NCI-H510A (cell line): ENCODE data around the gene OR2F2.

Experiments
- DNase-seq: peaks from one replicate; lab custom pipeline; 2025; lab: John Stamatoyannopoulos, UW

The OR2F2 gene

DNA sequence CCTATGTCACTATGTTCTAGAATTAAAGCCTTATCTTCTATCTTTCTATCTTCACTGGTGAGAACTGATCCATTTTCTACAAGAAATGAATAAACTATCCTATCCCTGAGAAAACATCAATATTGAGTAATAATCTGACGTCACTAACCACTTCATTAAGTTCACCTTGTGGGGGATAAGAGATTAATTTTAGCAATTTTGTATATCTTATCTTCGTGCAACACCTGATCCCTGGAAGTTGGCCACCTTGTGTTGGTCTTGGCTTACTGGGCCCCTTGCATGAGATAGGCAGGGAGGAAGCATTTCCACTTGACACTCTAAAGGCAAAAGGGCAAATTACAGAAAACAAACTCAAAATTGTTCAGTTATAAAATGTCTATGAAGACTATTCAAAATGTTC is 45.0 kb downstream of the OR2F2 start:
- no peak for DNase-seq

DNA sequence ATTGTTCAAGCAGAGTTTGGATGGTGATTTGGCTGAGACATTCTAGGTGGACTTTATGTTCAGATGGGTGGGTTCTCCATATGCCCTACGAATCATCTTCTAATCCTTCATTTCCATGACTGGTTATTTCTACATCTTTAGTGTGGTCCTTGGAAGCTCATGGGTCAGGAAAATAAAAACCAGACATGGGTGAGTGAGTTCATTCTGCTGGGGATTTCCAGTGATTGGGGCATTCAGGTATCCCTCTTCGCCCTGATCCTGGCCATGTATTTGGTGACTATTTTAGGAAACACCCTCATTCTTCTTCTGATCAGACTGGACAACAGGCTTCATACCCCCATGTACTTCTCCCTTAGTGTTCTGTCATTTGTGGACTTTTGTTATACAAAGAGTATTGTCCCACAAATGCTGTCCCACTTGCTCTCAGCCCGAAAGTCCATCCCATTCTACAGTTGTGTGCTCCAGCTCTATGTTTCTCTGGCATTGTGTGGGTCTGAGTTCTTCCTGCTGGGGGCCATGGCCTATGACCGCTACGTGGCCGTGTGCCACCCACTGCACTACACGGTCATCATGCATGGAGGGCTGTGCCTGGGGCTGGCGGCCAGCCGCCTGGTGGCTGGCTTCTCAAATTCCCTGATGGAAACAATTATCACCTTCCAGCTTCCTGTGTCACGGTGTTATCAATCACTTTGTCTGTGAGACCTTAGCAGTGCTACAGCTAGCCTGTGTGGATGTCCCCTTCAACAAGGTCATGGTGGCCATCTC is 45.9 kb downstream of the OR2F2 start:
- DNase-seq = no peak

DNA sequence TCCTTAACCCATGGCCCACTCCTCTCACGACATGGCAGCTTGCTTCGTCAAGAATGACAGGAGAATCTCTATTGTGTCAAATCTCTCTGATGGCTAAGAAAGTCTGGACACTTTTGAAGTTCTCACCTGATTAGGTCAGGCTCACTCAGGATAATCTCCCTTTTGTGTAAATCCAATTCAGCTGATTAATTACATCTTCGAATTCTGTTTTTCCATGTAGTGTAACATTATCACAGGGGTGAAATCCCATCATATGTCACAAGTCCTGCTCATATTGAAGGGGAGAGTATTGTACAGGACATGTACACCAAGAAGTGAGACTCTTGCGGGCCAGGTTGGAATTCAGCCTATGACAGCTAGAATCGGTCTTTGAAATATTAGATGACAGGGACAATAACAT is 48.9 kb downstream of the OR2F2 start:
- DNase-seq = no peak
